SHP77 (cell line): ENCODE results near the gene DGKI.

Experiments
- DNase-seq, 2 experiments: peaks; one replicate each; lab custom pipeline; 2025; lab: John Stamatoyannopoulos, UW

Gene DGKI

GRCh38 chr7:137407078-137407477 lies 439.7 kb downstream of the DGKI start:
- no peak for DNase-seq

GRCh38 chr7:137404660-137405317 lies 442.0 kb downstream of the DGKI start:
- no peak for DNase-seq

GRCh38 chr7:137403353-137403695 lies 443.4 kb downstream of the DGKI start:
- DNase-seq, result no peak

- no peak for DNase-seq
Measured at GRCh38 chr7:137402536-137403352, 444.0 kb downstream of the DGKI start.

GRCh38 chr7:137399827-137400823 lies 446.6 kb downstream of the DGKI start:
- DNase-seq, result no peak

GRCh38 chr7:137396051-137396450 lies 450.7 kb downstream of the DGKI start:
- no peak for DNase-seq

GRCh38 chr7:137395420-137395819 lies 451.4 kb downstream of the DGKI start:
- DNase-seq, result peak in 1 of 2 experiments; percentile 32

- no peak for DNase-seq
Measured at GRCh38 chr7:137393570-137393969, 453.2 kb downstream of the DGKI start.

GRCh38 chr7:137390076-137390475 lies 456.7 kb downstream of the DGKI start:
- DNase-seq, result peak in 1 of 2 experiments; percentile 3

- DNase-seq, result no peak
Measured at GRCh38 chr7:137388916-137389315, 457.9 kb downstream of the DGKI start.

GRCh38 chr7:137386966-137387365 lies 459.8 kb downstream of the DGKI start:
- no peak for DNase-seq

- no peak for DNase-seq
Measured at GRCh38 chr7:137381045-137381444, 465.7 kb downstream of the DGKI start.

GRCh38 chr7:137373507-137373906 lies 473.3 kb downstream of the DGKI start:
- DNase-seq, result no peak

GRCh38 chr7:137371616-137372015 lies 475.2 kb downstream of the DGKI start:
- DNase-seq, result no peak

- no peak for DNase-seq
Measured at GRCh38 chr7:137366995-137367394, 479.8 kb downstream of the DGKI start.

GRCh38 chr7:137363683-137364082 lies 483.1 kb downstream of the DGKI start:
- no peak for DNase-seq

GRCh38 chr7:137360087-137360679 lies 486.6 kb downstream of the DGKI start:
- no peak for DNase-seq

- no peak for DNase-seq
Measured at GRCh38 chr7:137354961-137355360, 491.8 kb downstream of the DGKI start.

- DNase-seq, result peak; percentile 20 to 38
Measured at GRCh38 chr7:137354396-137354795, 492.4 kb downstream of the DGKI start.

GRCh38 chr7:137351941-137352340 lies 494.8 kb downstream of the DGKI start:
- no peak for DNase-seq

GRCh38 chr7:137345799-137346449 lies 500.9 kb downstream of the DGKI start:
- DNase-seq, result no peak
